Neural crest cell (in vitro differentiated cells): ENCODE data around the gene INS. TPM values are rescaled to one million over a fixed set of nuclear protein-coding genes. Genes with fewer than 3 reads are reported as not detected.

Experiments
- DNase-seq: peaks from one replicate; pipeline ENCODE4 v3.0.0; 2021; ENCODE audit warnings: low read depth, mixed read lengths, low spot score
- H3K27ac Mint-ChIP-seq: one replicate; pipeline ENCODE4 v1.8.0; 2021; ENCODE audit warnings: mild to moderate bottlenecking, mixed read lengths; ENCODE audit not compliant: unreplicated experiment
- H3K27me3 Mint-ChIP-seq: 2 replicates; pipeline ENCODE4 v1.8.0; 2021; ENCODE audit warnings: low read depth, mild to moderate bottlenecking, mixed read lengths
- H3K36me3 Mint-ChIP-seq: 2 replicates; pipeline ENCODE4 v1.8.0; 2021; ENCODE audit warnings: low read depth, mild to moderate bottlenecking, mixed read lengths
- H3K4me1 Mint-ChIP-seq: 2 replicates; pipeline ENCODE4 v1.8.0; 2021; ENCODE audit warnings: mixed read lengths
- H3K4me3 Mint-ChIP-seq: one replicate; pipeline ENCODE4 v1.8.0; 2021; ENCODE audit warnings: mild to moderate bottlenecking, mixed read lengths
- H3K9me3 Mint-ChIP-seq: 2 replicates; pipeline ENCODE4 v1.8.0; 2021; ENCODE audit warnings: mixed read lengths
- CTCF ChIP-seq: fragments of 200-600 bp; sonication (generic); conservative IDR thresholded peaks from 2 replicates; pipeline ENCODE4 v1.5.0; 2021; ENCODE audit warnings: antibody characterized with exemption, mild to moderate bottlenecking
- total RNA-seq: library from RNA; stranded (reverse); gene quantifications from 2 replicates; pipeline ENCODE4 v1.2.1, GENCODE V29; 2021

Gene INS
- total RNA-seq, 1 donor from 2014 or later, result not detected

GRCh38 chr11:2130881-2131352 is 30.1 kb downstream of the INS start:
- no peak overlapping the region for H3K4me3 Mint-ChIP-seq
- H3K36me3 Mint-ChIP-seq, result no peaks in the 10 kb centered on the region
- no peaks in the 10 kb centered on the region for H3K9me3 Mint-ChIP-seq
- no peak for DNase-seq
- no peak for TF ChIP-seq CTCF
- peaks cover 11% of the 10 kb centered on the region for H3K4me1 Mint-ChIP-seq
- no peak overlapping the region for H3K27ac Mint-ChIP-seq
- H3K27me3 Mint-ChIP-seq, result peaks cover 39% of the 10 kb centered on the region

GRCh38 chr11:2129699-2130366 is 31.2 kb downstream of the INS start:
- peaks cover 28% of the 10 kb centered on the region for H3K27me3 Mint-ChIP-seq
- no peaks in the 10 kb centered on the region for H3K36me3 Mint-ChIP-seq
- peaks cover 11% of the 10 kb centered on the region for H3K4me1 Mint-ChIP-seq
- TF ChIP-seq CTCF, result no peak
- no peak overlapping the region for H3K27ac Mint-ChIP-seq
- H3K4me3 Mint-ChIP-seq, result no peak overlapping the region
- peaks cover under 1% of the 10 kb centered on the region for H3K9me3 Mint-ChIP-seq
- DNase-seq, result no peak

- H3K4me1 Mint-ChIP-seq, result peaks cover 11% of the 10 kb centered on the region
- TF ChIP-seq CTCF, result no peak
- no peak overlapping the region for H3K27ac Mint-ChIP-seq
- DNase-seq, result no peak
- no peaks in the 10 kb centered on the region for H3K36me3 Mint-ChIP-seq
- peaks cover 28% of the 10 kb centered on the region for H3K27me3 Mint-ChIP-seq
- H3K4me3 Mint-ChIP-seq, result no peak overlapping the region
- H3K9me3 Mint-ChIP-seq, result peaks cover 4% of the 10 kb centered on the region
These were observed 31.7 kb downstream of the INS start for GRCh38 chr11:2129308-2129698.

GRCh38 chr11:2128511-2129307 is 32.3 kb downstream of the INS start:
- Mint-ChIP-seq H3K36me3 (no peaks in the 10 kb centered on the region), H3K27me3 (peaks cover 26% of the 10 kb centered on the region), H3K4me3 (no peak overlapping the region), H3K27ac (peak overlapping the region; percentile 22), H3K4me1 (peaks cover 11% of the 10 kb centered on the region), H3K9me3 (peaks cover 4% of the 10 kb centered on the region)
- DNase-seq, result no peak
- no peak for TF ChIP-seq CTCF

- DNase-seq, result no peak
- Mint-ChIP-seq H3K4me1 (peaks cover 8% of the 10 kb centered on the region), H3K36me3 (no peaks in the 10 kb centered on the region), H3K4me3 (no peak overlapping the region), H3K27me3 (peaks cover 21% of the 10 kb centered on the region), H3K9me3 (peaks cover 4% of the 10 kb centered on the region), H3K27ac (no peak overlapping the region)
- no peak for TF ChIP-seq CTCF
These were observed 32.9 kb downstream of the INS start for GRCh38 chr11:2128130-2128510.
